Endothelial cell of umbilical vein (primary cell): ENCODE results near the gene STUM. TPM values are rescaled to one million over a fixed set of nuclear protein-coding genes. Genes with fewer than 3 reads are reported as not detected.

Experiments
- BruUV-seq: library from RNA; stranded (reverse); fragments of 400-500 nt; replicated peaks from 2 replicates; lab custom pipeline; 2021; lab: Mats Ljungman, UMichigan
- CTCF ChIA-PET: fragments of 300-600, 350-600 bp; sonication (Branson Sonifier 250); formaldehyde crosslinking; loops from one replicate; lab custom pipeline; 2021; ENCODE audit warnings: antibody characterized with exemption, inconsistent platforms; lab: Charles Lee
- POLR2A ChIA-PET: fragments of 300-600, 350-600 bp; sonication (Branson Sonifier 250); formaldehyde crosslinking; loops from one replicate; lab custom pipeline; 2021; ENCODE audit warnings: antibody characterized with exemption, inconsistent platforms; lab: Charles Lee
- DNase-seq: peaks from one replicate; pipeline ENCODE4 v3.0.0-alpha.2; 2011; ENCODE audit warnings: low read depth, low spot score
- FAIRE-seq: peaks from 2 replicates; lab custom pipeline; 2011; peaks lifted over from hg19 to GRCh38; lab: Jason Lieb, UNC
- H2AFZ ChIP-seq: 2 replicates; pipeline ENCODE4 v1.6.0; 2012; ENCODE audit warnings: low read depth, low read length, control low read depth, inconsistent platforms
- H3K27ac ChIP-seq: 2 replicates; pipeline ENCODE4 v1.5.1; 2011; ENCODE audit warnings: low read depth, mild to moderate bottlenecking, control low read depth, low read length, moderate library complexity; ENCODE audit not compliant: insufficient read depth
- H3K27me3 ChIP-seq, 2 experiments: 2 replicates each; pipeline versions ENCODE4 v1.6.0 to v1.6.1; 2011; ENCODE audit warnings: low read length in 2 of 2, mixed read lengths in 1 of 2; ENCODE audit not compliant: control insufficient read depth in 2 of 2, insufficient read depth in 2 of 2
- H3K36me3 ChIP-seq, 2 experiments: 2 replicates in 1 of 2; 3 replicates in 1 of 2; pipeline ENCODE4 v1.5.1; 2011; ENCODE audit warnings: low read length in 2 of 2, mild to moderate bottlenecking in 1 of 2, moderate library complexity in 1 of 2; ENCODE audit not compliant: control insufficient read depth in 2 of 2, insufficient read depth in 2 of 2; ENCODE audit errors: extremely low read depth in 1 of 2
- H3K4me1 ChIP-seq: 3 replicates; pipeline ENCODE4 v1.5.1; 2011; ENCODE audit warnings: mild to moderate bottlenecking, low read length; ENCODE audit not compliant: control insufficient read depth, insufficient read depth; ENCODE audit errors: extremely low read depth
- H3K4me2 ChIP-seq: 2 replicates; pipeline ENCODE4 v1.6.1; 2011; ENCODE audit warnings: low read length, control low read depth, mixed read lengths; ENCODE audit not compliant: insufficient read depth
- H3K4me3 ChIP-seq, 3 experiments: fragments of 200-600 bp in 1 of 3; sonication (generic), shearing (Covaris generic) in 1 of 3; replicated peaks in 1 of 3; 2 replicates each; pipeline ENCODE4 v1.5.1; 2011 to 2016; ENCODE audit warnings: control low read depth in 3 of 3, low read length in 3 of 3, mild to moderate bottlenecking in 2 of 3, inconsistent platforms in 1 of 3, low read depth in 1 of 3, moderate library complexity in 1 of 3; ENCODE audit not compliant: insufficient read depth in 1 of 3
- H3K79me2 ChIP-seq: 2 replicates; pipeline ENCODE4 v1.6.0; 2012; ENCODE audit warnings: low read length, inconsistent platforms; ENCODE audit not compliant: control insufficient read depth, insufficient read depth
- H3K9ac ChIP-seq: replicated peaks from 2 replicates; pipeline ENCODE3; 2011; ENCODE audit warnings: low read length, control low read depth; ENCODE audit not compliant: insufficient read depth; ENCODE audit errors: extremely low read depth
- H3K9me1 ChIP-seq: replicated peaks from 3 replicates; pipeline ENCODE4 v1.6.0; 2011; ENCODE audit warnings: mild to moderate bottlenecking, low read length; ENCODE audit not compliant: control insufficient read depth, insufficient read depth; ENCODE audit errors: extremely low read depth
- H3K9me3 ChIP-seq: replicated peaks from 2 replicates; pipeline ENCODE4 v1.5.1; 2012; ENCODE audit warnings: low read length, inconsistent platforms; ENCODE audit not compliant: control insufficient read depth, insufficient read depth
- H4K20me1 ChIP-seq: replicated peaks from 2 replicates; pipeline ENCODE3; 2011; ENCODE audit warnings: mild to moderate bottlenecking, low read length; ENCODE audit not compliant: control insufficient read depth, insufficient read depth; ENCODE audit errors: extremely low read depth
- CTCF ChIP-seq, 2 donors: IDR thresholded peaks; 1 replicate in 1 of 2; 2 replicates in 1 of 2; pipeline ENCODE4 v1.5.1; 2011; ENCODE audit warnings: low read length in 2 of 2, mild to moderate bottlenecking in 2 of 2, moderate library complexity in 2 of 2, control low read depth in 1 of 2, inconsistent platforms in 1 of 2, low read depth in 1 of 2; ENCODE audit not compliant: insufficient read depth in 1 of 2; ENCODE audit errors: extremely low read depth in 1 of 2
- EZH2 ChIP-seq: IDR thresholded peaks from 2 replicates; pipeline ENCODE4 v1.6.1; 2012; ENCODE audit warnings: borderline replicate concordance, low read depth, mild to moderate bottlenecking, moderate library complexity, low read length, inconsistent platforms; ENCODE audit not compliant: severe bottlenecking
- FOS ChIP-seq: IDR thresholded peaks from 2 replicates; pipeline ENCODE4 v1.6.1; 2011; ENCODE audit warnings: mild to moderate bottlenecking, low read length, moderate library complexity, borderline replicate concordance; ENCODE audit not compliant: insufficient read depth
- GATA2 ChIP-seq: IDR thresholded peaks from 2 replicates; pipeline ENCODE4 v1.7.0; 2011; ENCODE audit warnings: low read depth, mild to moderate bottlenecking, moderate library complexity, mixed read lengths, low read length; ENCODE audit not compliant: insufficient read length, insufficient read depth
- JUN ChIP-seq: IDR thresholded peaks from 2 replicates; pipeline ENCODE4 v1.6.1; 2011; ENCODE audit warnings: borderline replicate concordance, low read depth; ENCODE audit not compliant: insufficient read length, insufficient read depth
- MAX ChIP-seq: IDR thresholded peaks from 2 replicates; pipeline ENCODE4 v1.6.1; 2011; ENCODE audit not compliant: insufficient read depth, insufficient read length
- MYC ChIP-seq: IDR thresholded peaks from one replicate; pipeline ENCODE4 v1.6.1; 2011; ENCODE audit warnings: mild to moderate bottlenecking, low read depth, low read length
- POLR2A ChIP-seq: IDR thresholded peaks from 2 replicates; pipeline ENCODE4 v1.6.1; 2012; ENCODE audit warnings: low read depth, mild to moderate bottlenecking, control low read depth, low read length
- POLR2AphosphoS5 ChIP-seq: IDR thresholded peaks from 2 replicates; pipeline ENCODE4 v1.6.1; 2012; ENCODE audit warnings: low read depth, mild to moderate bottlenecking, control low read depth, low read length, moderate library complexity; ENCODE audit not compliant: insufficient read depth
- dilution Hi-C: fragments of 300-500 bp; cut with MboI; formaldehyde crosslinking; loops from one replicate; pipeline ENCODE4 v1.15.0; 2019; ENCODE audit warnings: low sequenced_read_pairs; ENCODE audit not compliant: extremely low pct_ligation_motif_present
- intact Hi-C: fragments of 100-400 bp; cut with micrococcal nuclease; formaldehyde crosslinking; loops from one replicate; pipeline ENCODE4 v1.10.0; 2022
- polyA plus RNA-seq, 4 experiments: library from polyadenylated mRNA; depleted of rRNA in 3 of 4; stranded (reverse) in 3 of 4; unstranded in 1 of 4; fragments of >200 nt; gene quantifications; 2 replicates each; pipeline versions ENCODE4 v1.2.1 to v1.2.3, GENCODE V29; 2011 to 2012; ENCODE audit warnings: missing spikeins in 1 of 4
- total RNA-seq: library from RNA; stranded (reverse); gene quantifications from 2 replicates; pipeline ENCODE4 v1.2.3, GENCODE V29; 2021

Gene STUM
- total and polyA plus RNA-seq, 2 donors (not counting 3 experiments of a cell fraction or from before 2014, with no cell fraction given), result not detected

DNA sequence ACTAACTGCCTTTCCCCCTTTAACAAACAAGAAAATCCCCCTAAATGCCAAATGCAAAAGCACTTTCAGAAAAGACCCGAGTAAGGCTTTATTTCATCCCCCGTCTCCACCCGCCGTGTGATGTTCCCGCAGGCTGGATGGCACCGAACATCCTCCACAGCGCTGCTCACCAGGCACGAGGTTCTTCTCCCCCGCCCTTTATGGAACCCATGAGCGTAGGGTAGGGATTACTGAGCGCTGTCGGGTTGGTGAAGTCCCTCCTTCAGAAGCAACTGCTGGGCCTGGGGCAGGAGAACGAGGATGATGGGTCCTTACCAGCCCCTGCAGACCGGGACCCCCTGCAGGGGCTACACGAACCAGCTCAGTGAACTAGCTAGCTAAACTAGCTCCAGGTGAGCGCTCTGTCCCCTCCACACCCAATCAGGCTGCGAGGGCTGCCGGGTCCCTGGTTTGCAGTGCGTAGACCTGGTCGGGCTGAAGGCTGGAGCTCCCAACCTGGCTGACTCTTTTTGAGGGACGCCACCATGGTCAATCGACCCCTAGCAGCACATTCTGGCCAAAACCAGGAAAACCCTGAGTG lies 110.1 kb downstream of the STUM start:
- CTCF ChIA-PET, result interaction anchor here (1.0 to 3.0 kb wide), 3 partner anchors 24 to 170 kb away, joined by 4 to 7 read pairs (median 6); no protein-coding TSS in a partner anchor
- Histone ChIP-seq H3K27ac (no peak overlapping the region), H2AFZ (no peak overlapping the region), H3K27me3 (no peaks in the 10 kb centered on the region), H3K9me1 (no peaks in the 10 kb centered on the region), H4K20me1 (no peaks in the 10 kb centered on the region), H3K9ac (no peak overlapping the region), H3K36me3 (no peaks in the 10 kb centered on the region), H3K79me2 (no peaks in the 10 kb centered on the region), H3K4me3 (no peak overlapping the region), H3K9me3 (no peaks in the 10 kb centered on the region), H3K4me2 (no peak overlapping the region), H3K4me1 (peaks cover 53% of the 10 kb centered on the region)
- FAIRE-seq (no peak), DNase-seq (no peak)
- BruUV-seq, result no TSS peak
- POLR2A ChIA-PET, result no interaction called here
- dilution Hi-C loops, result no loop called here
- TF ChIP-seq MAX (no peak), POLR2A (no peak), EZH2 (no peak), FOS (no peak), JUN (no peak), POLR2AphosphoS5 (no peak), GATA2 (no peak), MYC (no peak), CTCF (IDR thresholded peaks at IDR 0.05; ENCODE audit: extremely low read depth in 1 of 2, insufficient read depth in 1 of 2, low read depth in 1 of 2, low read length in 2 of 2) (no peak)
- intact Hi-C loops, result no loop called here

Other genes with a start within 250 kb of the STUM start
- gene LIN9, start 239.6 kb upstream of the STUM start, total RNA-seq, result 7.6 and 9.4 TPM in 2 replicates
- gene LIN9, start 239.6 kb upstream of the STUM start, polyA plus RNA-seq, result 2.0 and 2.5 TPM in 2 replicates
- 133 and 136 TPM in 2 replicates for gene PARP1, start 140.7 kb upstream of the STUM start, total RNA-seq
- 153 and 160 TPM in 2 replicates for gene PARP1, start 140.7 kb upstream of the STUM start, polyA plus RNA-seq
- 34.8 and 37.2 TPM in 2 replicates for gene ITPKB, start 190.5 kb downstream of the STUM start, total RNA-seq
- 7.2 and 7.7 TPM in 2 replicates for gene ITPKB, start 190.5 kb downstream of the STUM start, polyA plus RNA-seq